ENCODE data around the gene PDZRN3. TPM values are rescaled to one million over a fixed set of nuclear protein-coding genes. Genes with fewer than 3 reads are reported as not detected.

PDZRN3 gene
- total and polyA plus RNA-seq, 2 experiments from 2014 or later: 7.5 to 14.0 TPM

DNA sequence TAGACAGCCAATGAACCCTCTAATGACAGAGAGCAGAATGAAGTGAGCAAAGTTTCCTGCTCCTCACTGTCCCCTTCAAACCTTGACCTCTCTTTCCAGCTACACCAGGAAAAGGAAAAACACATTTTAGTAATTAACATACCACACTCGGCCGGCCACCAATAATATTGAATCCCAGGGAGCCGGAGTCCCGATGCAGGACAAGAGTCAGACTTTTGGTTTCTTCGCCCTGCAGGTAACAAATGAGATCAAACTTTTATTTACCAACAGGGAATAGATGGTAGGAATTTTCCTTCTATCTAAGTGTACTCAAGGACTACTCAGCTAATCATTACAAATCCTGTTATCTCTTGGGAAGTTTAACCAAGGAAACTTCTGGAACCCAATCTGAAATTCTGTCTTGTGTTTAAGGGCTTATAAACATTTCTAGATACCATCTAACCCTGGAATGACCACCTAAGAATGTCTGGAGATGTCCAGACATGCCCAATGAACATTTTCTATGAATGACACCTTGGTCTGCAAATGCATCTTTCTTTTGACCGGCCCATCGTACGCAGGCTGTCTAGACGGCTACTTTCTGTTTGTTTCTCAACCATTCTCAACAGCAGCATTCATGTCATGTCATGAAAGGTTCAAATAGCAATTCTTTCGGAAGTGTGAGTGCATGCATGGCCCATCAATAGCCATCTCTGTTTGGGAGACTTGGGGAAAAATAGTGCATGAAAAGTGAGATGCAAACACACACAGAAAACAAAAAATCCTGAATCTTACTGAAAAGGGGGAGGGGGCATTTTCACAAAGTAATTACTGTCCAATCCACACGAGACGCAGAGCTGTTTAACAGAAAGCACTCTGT lies 16.1 kb downstream of the PDZRN3 start:
- H3K4me1 ChIP-seq (ENCODE audit: insufficient read depth): peaks cover 7% of the 10 kb centered on the region; the same call in 1 of the 2 replicates
- H2AFZ ChIP-seq: no peak overlapping the region
- H3K4me2 ChIP-seq: no peak overlapping the region
- no peak overlapping the region for H3K27ac Mint-ChIP-seq
- H3K36me3 ChIP-seq (ENCODE audit: insufficient read depth): no peaks in the 10 kb centered on the region
- 0 out of 3 replicates have a peak, but pooled peaks cover 2% of the 10 kb centered on the region for H3K36me3 Mint-ChIP-seq (ENCODE audit: low read depth)
- H3K4me3 ChIP-seq: no peak overlapping the region
- no peaks in the 10 kb centered on the region; the same call in 2 of the 3 replicates for H3K4me1 Mint-ChIP-seq
- H4K20me1 ChIP-seq (replicated peaks; ENCODE audit: insufficient read depth): no peaks in the 10 kb centered on the region; the same call in 1 of the 2 replicates
- no peak overlapping the region for H3K4me3 Mint-ChIP-seq
- TF ChIP-seq, protein P1, sequence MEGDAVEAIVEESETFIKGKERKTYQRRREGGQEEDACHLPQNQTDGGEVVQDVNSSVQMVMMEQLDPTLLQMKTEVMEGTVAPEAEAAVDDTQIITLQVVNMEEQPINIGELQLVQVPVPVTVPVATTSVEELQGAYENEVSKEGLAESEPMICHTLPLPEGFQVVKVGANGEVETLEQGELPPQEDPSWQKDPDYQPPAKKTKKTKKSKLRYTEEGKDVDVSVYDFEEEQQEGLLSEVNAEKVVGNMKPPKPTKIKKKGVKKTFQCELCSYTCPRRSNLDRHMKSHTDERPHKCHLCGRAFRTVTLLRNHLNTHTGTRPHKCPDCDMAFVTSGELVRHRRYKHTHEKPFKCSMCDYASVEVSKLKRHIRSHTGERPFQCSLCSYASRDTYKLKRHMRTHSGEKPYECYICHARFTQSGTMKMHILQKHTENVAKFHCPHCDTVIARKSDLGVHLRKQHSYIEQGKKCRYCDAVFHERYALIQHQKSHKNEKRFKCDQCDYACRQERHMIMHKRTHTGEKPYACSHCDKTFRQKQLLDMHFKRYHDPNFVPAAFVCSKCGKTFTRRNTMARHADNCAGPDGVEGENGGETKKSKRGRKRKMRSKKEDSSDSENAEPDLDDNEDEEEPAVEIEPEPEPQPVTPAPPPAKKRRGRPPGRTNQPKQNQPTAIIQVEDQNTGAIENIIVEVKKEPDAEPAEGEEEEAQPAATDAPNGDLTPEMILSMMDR (conservative IDR thresholded peaks at IDR 0.05; ENCODE audit: low read depth in 2 of 2): no peak
- TF ChIP-seq ZNF114 (CRISPR knock-in tag; IDR thresholded peaks at IDR 0.05) (no peak), NANOG (IDR thresholded peaks at IDR 0.05; ENCODE audit: borderline replicate concordance) (no peak), JUNB (IDR thresholded peaks at IDR 0.05; ENCODE audit: unreplicated experiment) (no peak), ZNF331 (CRISPR knock-in tag; IDR thresholded peaks at IDR 0.05; ENCODE audit: low read depth) (no peak), EZH2 (IDR thresholded peaks at IDR 0.05; ENCODE audit: low read depth, unreplicated experiment) (no peak), STAT1 (IDR thresholded peaks at IDR 0.05; ENCODE audit: unreplicated experiment) (no peak), CREB1 (CRISPR knock-in tag; IDR thresholded peaks at IDR 0.05; ENCODE audit: low read depth) (no peak), POLR2AphosphoS5 (IDR thresholded peaks at IDR 0.05; ENCODE audit: low read depth) (no peak), EZH2phosphoT487 (IDR thresholded peaks at IDR 0.05; ENCODE audit: unreplicated experiment) (no peak)
- TF ChIP-seq, protein P2, sequence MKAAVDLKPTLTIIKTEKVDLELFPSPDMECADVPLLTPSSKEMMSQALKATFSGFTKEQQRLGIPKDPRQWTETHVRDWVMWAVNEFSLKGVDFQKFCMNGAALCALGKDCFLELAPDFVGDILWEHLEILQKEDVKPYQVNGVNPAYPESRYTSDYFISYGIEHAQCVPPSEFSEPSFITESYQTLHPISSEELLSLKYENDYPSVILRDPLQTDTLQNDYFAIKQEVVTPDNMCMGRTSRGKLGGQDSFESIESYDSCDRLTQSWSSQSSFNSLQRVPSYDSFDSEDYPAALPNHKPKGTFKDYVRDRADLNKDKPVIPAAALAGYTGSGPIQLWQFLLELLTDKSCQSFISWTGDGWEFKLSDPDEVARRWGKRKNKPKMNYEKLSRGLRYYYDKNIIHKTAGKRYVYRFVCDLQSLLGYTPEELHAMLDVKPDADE (IDR thresholded peaks at IDR 0.05): no peak
- TF ChIP-seq, protein P3, sequence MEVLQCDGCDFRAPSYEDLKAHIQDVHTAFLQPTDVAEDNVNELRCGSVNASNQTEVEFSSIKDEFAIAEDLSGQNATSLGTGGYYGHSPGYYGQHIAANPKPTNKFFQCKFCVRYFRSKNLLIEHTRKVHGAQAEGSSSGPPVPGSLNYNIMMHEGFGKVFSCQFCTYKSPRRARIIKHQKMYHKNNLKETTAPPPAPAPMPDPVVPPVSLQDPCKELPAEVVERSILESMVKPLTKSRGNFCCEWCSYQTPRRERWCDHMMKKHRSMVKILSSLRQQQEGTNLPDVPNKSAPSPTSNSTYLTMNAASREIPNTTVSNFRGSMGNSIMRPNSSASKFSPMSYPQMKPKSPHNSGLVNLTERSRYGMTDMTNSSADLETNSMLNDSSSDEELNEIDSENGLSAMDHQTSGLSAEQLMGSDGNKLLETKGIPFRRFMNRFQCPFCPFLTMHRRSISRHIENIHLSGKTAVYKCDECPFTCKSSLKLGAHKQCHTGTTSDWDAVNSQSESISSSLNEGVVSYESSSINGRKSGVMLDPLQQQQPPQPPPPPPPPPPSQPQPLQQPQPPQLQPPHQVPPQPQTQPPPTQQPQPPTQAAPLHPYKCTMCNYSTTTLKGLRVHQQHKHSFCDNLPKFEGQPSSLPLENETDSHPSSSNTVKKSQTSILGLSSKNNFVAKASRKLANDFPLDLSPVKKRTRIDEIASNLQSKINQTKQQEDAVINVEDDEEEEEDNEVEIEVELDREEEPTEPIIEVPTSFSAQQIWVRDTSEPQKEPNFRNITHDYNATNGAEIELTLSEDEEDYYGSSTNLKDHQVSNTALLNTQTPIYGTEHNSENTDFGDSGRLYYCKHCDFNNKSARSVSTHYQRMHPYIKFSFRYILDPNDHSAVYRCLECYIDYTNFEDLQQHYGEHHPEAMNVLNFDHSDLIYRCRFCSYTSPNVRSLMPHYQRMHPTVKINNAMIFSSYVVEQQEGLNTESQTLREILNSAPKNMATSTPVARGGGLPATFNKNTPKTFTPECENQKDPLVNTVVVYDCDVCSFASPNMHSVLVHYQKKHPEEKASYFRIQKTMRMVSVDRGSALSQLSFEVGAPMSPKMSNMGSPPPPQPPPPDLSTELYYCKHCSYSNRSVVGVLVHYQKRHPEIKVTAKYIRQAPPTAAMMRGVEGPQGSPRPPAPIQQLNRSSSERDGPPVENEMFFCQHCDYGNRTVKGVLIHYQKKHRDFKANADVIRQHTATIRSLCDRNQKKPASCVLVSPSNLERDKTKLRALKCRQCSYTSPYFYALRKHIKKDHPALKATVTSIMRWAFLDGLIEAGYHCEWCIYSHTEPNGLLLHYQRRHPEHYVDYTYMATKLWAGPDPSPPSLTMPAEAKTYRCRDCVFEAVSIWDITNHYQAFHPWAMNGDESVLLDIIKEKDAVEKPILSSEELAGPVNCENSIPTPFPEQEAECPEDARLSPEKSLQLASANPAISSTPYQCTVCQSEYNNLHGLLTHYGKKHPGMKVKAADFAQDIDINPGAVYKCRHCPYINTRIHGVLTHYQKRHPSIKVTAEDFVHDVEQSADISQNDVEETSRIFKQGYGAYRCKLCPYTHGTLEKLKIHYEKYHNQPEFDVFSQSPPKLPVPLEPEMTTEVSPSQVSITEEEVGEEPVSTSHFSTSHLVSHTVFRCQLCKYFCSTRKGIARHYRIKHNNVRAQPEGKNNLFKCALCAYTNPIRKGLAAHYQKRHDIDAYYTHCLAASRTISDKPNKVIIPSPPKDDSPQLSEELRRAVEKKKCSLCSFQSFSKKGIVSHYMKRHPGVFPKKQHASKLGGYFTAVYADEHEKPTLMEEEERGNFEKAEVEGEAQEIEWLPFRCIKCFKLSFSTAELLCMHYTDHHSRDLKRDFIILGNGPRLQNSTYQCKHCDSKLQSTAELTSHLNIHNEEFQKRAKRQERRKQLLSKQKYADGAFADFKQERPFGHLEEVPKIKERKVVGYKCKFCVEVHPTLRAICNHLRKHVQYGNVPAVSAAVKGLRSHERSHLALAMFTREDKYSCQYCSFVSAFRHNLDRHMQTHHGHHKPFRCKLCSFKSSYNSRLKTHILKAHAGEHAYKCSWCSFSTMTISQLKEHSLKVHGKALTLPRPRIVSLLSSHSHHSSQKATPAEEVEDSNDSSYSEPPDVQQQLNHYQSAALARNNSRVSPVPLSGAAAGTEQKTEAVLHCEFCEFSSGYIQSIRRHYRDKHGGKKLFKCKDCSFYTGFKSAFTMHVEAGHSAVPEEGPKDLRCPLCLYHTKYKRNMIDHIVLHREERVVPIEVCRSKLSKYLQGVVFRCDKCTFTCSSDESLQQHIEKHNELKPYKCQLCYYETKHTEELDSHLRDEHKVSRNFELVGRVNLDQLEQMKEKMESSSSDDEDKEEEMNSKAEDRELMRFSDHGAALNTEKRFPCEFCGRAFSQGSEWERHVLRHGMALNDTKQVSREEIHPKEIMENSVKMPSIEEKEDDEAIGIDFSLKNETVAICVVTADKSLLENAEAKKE (CRISPR knock-in tag; IDR thresholded peaks at IDR 0.05): no peak
- TF ChIP-seq, protein P4, sequence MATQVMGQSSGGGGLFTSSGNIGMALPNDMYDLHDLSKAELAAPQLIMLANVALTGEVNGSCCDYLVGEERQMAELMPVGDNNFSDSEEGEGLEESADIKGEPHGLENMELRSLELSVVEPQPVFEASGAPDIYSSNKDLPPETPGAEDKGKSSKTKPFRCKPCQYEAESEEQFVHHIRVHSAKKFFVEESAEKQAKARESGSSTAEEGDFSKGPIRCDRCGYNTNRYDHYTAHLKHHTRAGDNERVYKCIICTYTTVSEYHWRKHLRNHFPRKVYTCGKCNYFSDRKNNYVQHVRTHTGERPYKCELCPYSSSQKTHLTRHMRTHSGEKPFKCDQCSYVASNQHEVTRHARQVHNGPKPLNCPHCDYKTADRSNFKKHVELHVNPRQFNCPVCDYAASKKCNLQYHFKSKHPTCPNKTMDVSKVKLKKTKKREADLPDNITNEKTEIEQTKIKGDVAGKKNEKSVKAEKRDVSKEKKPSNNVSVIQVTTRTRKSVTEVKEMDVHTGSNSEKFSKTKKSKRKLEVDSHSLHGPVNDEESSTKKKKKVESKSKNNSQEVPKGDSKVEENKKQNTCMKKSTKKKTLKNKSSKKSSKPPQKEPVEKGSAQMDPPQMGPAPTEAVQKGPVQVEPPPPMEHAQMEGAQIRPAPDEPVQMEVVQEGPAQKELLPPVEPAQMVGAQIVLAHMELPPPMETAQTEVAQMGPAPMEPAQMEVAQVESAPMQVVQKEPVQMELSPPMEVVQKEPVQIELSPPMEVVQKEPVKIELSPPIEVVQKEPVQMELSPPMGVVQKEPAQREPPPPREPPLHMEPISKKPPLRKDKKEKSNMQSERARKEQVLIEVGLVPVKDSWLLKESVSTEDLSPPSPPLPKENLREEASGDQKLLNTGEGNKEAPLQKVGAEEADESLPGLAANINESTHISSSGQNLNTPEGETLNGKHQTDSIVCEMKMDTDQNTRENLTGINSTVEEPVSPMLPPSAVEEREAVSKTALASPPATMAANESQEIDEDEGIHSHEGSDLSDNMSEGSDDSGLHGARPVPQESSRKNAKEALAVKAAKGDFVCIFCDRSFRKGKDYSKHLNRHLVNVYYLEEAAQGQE (IDR thresholded peaks at IDR 0.05; ENCODE audit: unreplicated experiment): no peak
- H3K27me3 ChIP-seq (ENCODE audit: insufficient read depth): no peaks in the 10 kb centered on the region
- no peaks in the 10 kb centered on the region; the same call in 1 of the 2 replicates for H3K9me2 ChIP-seq (ENCODE audit: insufficient read depth)
- ATAC-seq: no peak
- DNase-seq (ENCODE audit: low spot score): no peak
- H3K27me3 Mint-ChIP-seq (ENCODE audit: insufficient read depth, low read depth, poor library complexity): peaks cover 5% of the 10 kb centered on the region
- no peaks in the 10 kb centered on the region for H3F3A ChIP-seq (replicated peaks; ENCODE audit: low read depth)
- peaks cover 3% of the 10 kb centered on the region; the same call in 1 of the 2 replicates for H3K79me2 ChIP-seq (replicated peaks; ENCODE audit: insufficient read depth)
- no peaks in the 10 kb centered on the region for H3K9me3 Mint-ChIP-seq
- H3K27ac ChIP-seq (ENCODE audit: low read depth): no peak overlapping the region
